ENCODE measurements around the gene GAL3ST2.

GAL3ST2 gene

GRCh38 chr2:241794250-241794823 is 17.7 kb downstream of the GAL3ST2 start:
- Histone ChIP-seq H3K4me2 (ENCODE audit: low read depth, low read length) (no peak overlapping the region), H3K4me1 (ENCODE audit: low read length) (no peaks in the 10 kb centered on the region), H3K4me3 (ENCODE audit: low read length) (no peak overlapping the region), H3K27me3 (replicated peaks; ENCODE audit: insufficient read depth, low read length) (peaks cover 27% of the 10 kb centered on the region), H4K20me1 (ENCODE audit: insufficient read depth, low read length) (no peaks in the 10 kb centered on the region), H3F3A (ENCODE audit: insufficient read depth, low read length) (no peaks in the 10 kb centered on the region), H3K9ac (ENCODE audit: low read length) (no peak overlapping the region), H3K9me3 (replicated peaks; ENCODE audit: insufficient read depth, low read length) (no peaks in the 10 kb centered on the region), H3K9me2 (replicated peaks; ENCODE audit: insufficient read depth, low read length) (no peaks in the 10 kb centered on the region), H3K79me2 (ENCODE audit: low read length) (no peaks in the 10 kb centered on the region), H2AFZ (ENCODE audit: low read length) (no peak overlapping the region), H3K36me3 (replicated peaks; ENCODE audit: insufficient read depth, low read length) (no peaks in the 10 kb centered on the region), H3K27ac (ENCODE audit: low read length) (no peak overlapping the region)
- no peak for DNase-seq
- no peak for TF ChIP-seq EZH2 (optimal IDR thresholded peaks at IDR 0.05; ENCODE audit: low read depth, low read length)
- no peak for TF ChIP-seq EZH2phosphoT487 (IDR thresholded peaks at IDR 0.05; ENCODE audit: low read length)
- no peak for TF ChIP-seq CTCF (IDR thresholded peaks at IDR 0.05; ENCODE audit: low read length)

- H3K4me2 ChIP-seq (ENCODE audit: low read depth, low read length) = no peak overlapping the region
- no peaks in the 10 kb centered on the region for H3K4me1 ChIP-seq (ENCODE audit: low read length)
- H3K9me3 ChIP-seq (replicated peaks; ENCODE audit: insufficient read depth, low read length) = no peaks in the 10 kb centered on the region
- no peak overlapping the region for H2AFZ ChIP-seq (ENCODE audit: low read length)
- H3K79me2 ChIP-seq (ENCODE audit: low read length) = no peaks in the 10 kb centered on the region
- no peak overlapping the region for H3K27ac ChIP-seq (ENCODE audit: low read length)
- H3F3A ChIP-seq (ENCODE audit: insufficient read depth, low read length) = no peaks in the 10 kb centered on the region
- TF ChIP-seq EZH2phosphoT487 (IDR thresholded peaks at IDR 0.05; ENCODE audit: low read length) (no peak), EZH2 (optimal IDR thresholded peaks at IDR 0.05; ENCODE audit: low read depth, low read length) (no peak), CTCF (IDR thresholded peaks at IDR 0.05; ENCODE audit: low read length) (no peak)
- no peak for DNase-seq
- peaks cover 27% of the 10 kb centered on the region for H3K27me3 ChIP-seq (replicated peaks; ENCODE audit: insufficient read depth, low read length)
- no peak overlapping the region for H3K9ac ChIP-seq (ENCODE audit: low read length)
- no peaks in the 10 kb centered on the region for H4K20me1 ChIP-seq (ENCODE audit: insufficient read depth, low read length)
- no peak overlapping the region for H3K4me3 ChIP-seq (ENCODE audit: low read length)
- H3K9me2 ChIP-seq (replicated peaks; ENCODE audit: insufficient read depth, low read length) = no peaks in the 10 kb centered on the region
- H3K36me3 ChIP-seq (replicated peaks; ENCODE audit: insufficient read depth, low read length) = no peaks in the 10 kb centered on the region
Observed at GRCh38 chr2:241795021-241795999, 18.7 kb downstream of the GAL3ST2 start.

GRCh38 chr2:241796209-241796608 is 19.6 kb downstream of the GAL3ST2 start:
- H2AFZ ChIP-seq (ENCODE audit: low read length) = no peak overlapping the region
- no peak overlapping the region for H3K27ac ChIP-seq (ENCODE audit: low read length)
- H3K9me3 ChIP-seq (replicated peaks; ENCODE audit: insufficient read depth, low read length) = no peaks in the 10 kb centered on the region
- no peak overlapping the region for H3K9ac ChIP-seq (ENCODE audit: low read length)
- H4K20me1 ChIP-seq (ENCODE audit: insufficient read depth, low read length) = no peaks in the 10 kb centered on the region
- H3K4me3 ChIP-seq (ENCODE audit: low read length) = no peak overlapping the region
- no peaks in the 10 kb centered on the region for H3F3A ChIP-seq (ENCODE audit: insufficient read depth, low read length)
- H3K4me1 ChIP-seq (ENCODE audit: low read length) = no peaks in the 10 kb centered on the region
- peaks cover 27% of the 10 kb centered on the region for H3K27me3 ChIP-seq (replicated peaks; ENCODE audit: insufficient read depth, low read length)
- H3K4me2 ChIP-seq (ENCODE audit: low read depth, low read length) = no peak overlapping the region
- H3K36me3 ChIP-seq (replicated peaks; ENCODE audit: insufficient read depth, low read length) = no peaks in the 10 kb centered on the region
- DNase-seq = no peak
- no peaks in the 10 kb centered on the region for H3K9me2 ChIP-seq (replicated peaks; ENCODE audit: insufficient read depth, low read length)
- TF ChIP-seq CTCF (IDR thresholded peaks at IDR 0.05; ENCODE audit: low read length) = no peak
- H3K79me2 ChIP-seq (ENCODE audit: low read length) = no peaks in the 10 kb centered on the region
